Astrocyte (in vitro differentiated cells and primary cell): ENCODE results near the gene RFESD. TPM values are rescaled to one million over a fixed set of nuclear protein-coding genes. Genes with fewer than 3 reads are reported as not detected.

Source experiments
- DNase-seq: peaks from one replicate; pipeline ENCODE4 v3.0.0-alpha.2; 2010; ENCODE audit warnings: low read depth
- FAIRE-seq: peaks from 2 replicates; lab custom pipeline; 2011; peaks lifted over from hg19 to GRCh38; lab: Jason Lieb, UNC
- H2AFZ ChIP-seq: 2 replicates; pipeline ENCODE4 v1.6.0; 2012; ENCODE audit warnings: low read depth, low read length, inconsistent platforms
- H3K27ac ChIP-seq: 2 replicates; pipeline ENCODE4 v1.5.1; 2011; ENCODE audit warnings: low read depth, low read length, inconsistent platforms
- H3K27me3 ChIP-seq: 2 replicates; pipeline ENCODE4 v1.6.0; 2011; ENCODE audit warnings: low read length, inconsistent platforms; ENCODE audit not compliant: insufficient read depth
- H3K36me3 ChIP-seq: 2 replicates; pipeline ENCODE4 v1.5.1; 2011; ENCODE audit warnings: low read length, inconsistent platforms; ENCODE audit not compliant: insufficient read depth
- H3K4me1 ChIP-seq: 2 replicates; pipeline ENCODE4 v1.5.1; 2011; ENCODE audit warnings: low read length, inconsistent platforms; ENCODE audit not compliant: insufficient read depth
- H3K4me2 ChIP-seq: 2 replicates; pipeline ENCODE4 v1.6.0; 2012; ENCODE audit warnings: low read length, inconsistent platforms
- H3K4me3 ChIP-seq: 2 replicates; pipeline ENCODE4 v1.5.1; 2011; ENCODE audit warnings: low read depth, mild to moderate bottlenecking, low read length, inconsistent platforms; ENCODE audit not compliant: insufficient read depth
- H3K79me2 ChIP-seq: 2 replicates; pipeline ENCODE4 v1.6.0; 2012; ENCODE audit warnings: mild to moderate bottlenecking, low read length, inconsistent platforms; ENCODE audit not compliant: insufficient read depth
- H3K9ac ChIP-seq: 2 replicates; pipeline ENCODE4 v1.6.0; 2012; ENCODE audit warnings: mild to moderate bottlenecking, low read length, inconsistent platforms
- H3K9me3 ChIP-seq: 2 replicates; pipeline ENCODE4 v1.5.1; 2012; ENCODE audit warnings: low read depth, mild to moderate bottlenecking, low read length, inconsistent platforms; ENCODE audit not compliant: insufficient read depth
- H4K20me1 ChIP-seq: 2 replicates; pipeline ENCODE4 v1.6.0; 2012; ENCODE audit warnings: low read length, inconsistent platforms; ENCODE audit not compliant: insufficient read depth
- H3K27ac Mint-ChIP-seq: one replicate; pipeline ENCODE4 v1.8.0; 2021; ENCODE audit warnings: mild to moderate bottlenecking, mixed read lengths; ENCODE audit not compliant: unreplicated experiment
- H3K27me3 Mint-ChIP-seq: one replicate; pipeline ENCODE4 v1.8.0; 2021; ENCODE audit warnings: low read depth, mixed read lengths; ENCODE audit not compliant: unreplicated experiment
- H3K36me3 Mint-ChIP-seq: one replicate; pipeline ENCODE4 v1.8.0; 2021; ENCODE audit warnings: low read depth, mixed read lengths; ENCODE audit not compliant: unreplicated experiment
- H3K4me1 Mint-ChIP-seq: one replicate; pipeline ENCODE4 v1.8.0; 2021; ENCODE audit warnings: low read depth, mixed read lengths; ENCODE audit not compliant: unreplicated experiment
- H3K4me3 Mint-ChIP-seq: one replicate; pipeline ENCODE4 v1.8.0; 2021; ENCODE audit warnings: mild to moderate bottlenecking, moderate library complexity, mixed read lengths; ENCODE audit not compliant: unreplicated experiment
- H3K9me3 Mint-ChIP-seq: one replicate; pipeline ENCODE4 v1.8.0; 2021; ENCODE audit warnings: mild to moderate bottlenecking, mixed read lengths; ENCODE audit not compliant: unreplicated experiment
- CTCF ChIP-seq: IDR thresholded peaks from 2 replicates; pipeline ENCODE4 v1.5.1; 2011; ENCODE audit warnings: low read depth, mild to moderate bottlenecking, inconsistent platforms, low read length, moderate library complexity; ENCODE audit not compliant: insufficient read depth
- EZH2 ChIP-seq: IDR thresholded peaks from 2 replicates; pipeline ENCODE4 v1.6.1; 2012; ENCODE audit warnings: mild to moderate bottlenecking, low read length, inconsistent platforms; ENCODE audit not compliant: insufficient read depth
- total RNA-seq: library from RNA; stranded (reverse); gene quantifications from 2 replicates; pipeline ENCODE4 v1.2.1, GENCODE V29; 2021

RFESD gene
- total RNA-seq, 1 donor from 2014 or later, result 2.2 TPM

DNA sequence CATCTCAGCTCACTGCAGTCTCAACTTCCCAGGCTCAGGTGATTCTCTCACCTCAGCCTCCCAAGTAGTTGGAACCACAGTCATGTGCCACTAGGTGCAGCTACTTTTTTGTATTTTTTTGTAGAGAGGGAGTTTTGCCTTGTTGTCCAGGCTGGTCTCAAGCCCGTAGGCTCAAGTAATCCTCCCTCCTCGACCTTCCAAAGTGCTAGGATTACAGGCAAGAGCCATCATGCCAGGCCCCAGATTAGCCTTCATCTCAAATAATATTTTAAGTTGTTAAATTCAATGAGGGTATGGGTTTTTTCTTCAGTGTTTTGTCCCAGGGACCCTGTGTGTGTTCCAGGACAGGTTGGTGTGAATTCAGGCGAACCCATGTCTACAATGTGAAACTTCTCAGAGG, 12.5 kb upstream of the RFESD start:
- Histone ChIP-seq H2AFZ (no peak overlapping the region), H3K36me3 (no peaks in the 10 kb centered on the region), H3K27me3 (peaks cover 2% of the 10 kb centered on the region), H3K9me3 (peaks cover 3% of the 10 kb centered on the region), H3K27ac (no peak overlapping the region), H3K4me3 (no peak overlapping the region), H3K79me2 (no peaks in the 10 kb centered on the region), H4K20me1 (no peaks in the 10 kb centered on the region), H3K4me2 (no peak overlapping the region), H3K9ac (no peak overlapping the region), H3K4me1 (peaks cover 13% of the 10 kb centered on the region)
- peaks cover 20% of the 10 kb centered on the region for H3K4me1 Mint-ChIP-seq
- no peak overlapping the region for H3K27ac Mint-ChIP-seq
- TF ChIP-seq CTCF (no peak), EZH2 (no peak)
- no peak for FAIRE-seq
- DNase-seq, result no peak
- H3K27me3 Mint-ChIP-seq, result peaks cover 2% of the 10 kb centered on the region
- no peaks in the 10 kb centered on the region for H3K9me3 Mint-ChIP-seq
- no peaks in the 10 kb centered on the region for H3K36me3 Mint-ChIP-seq
- H3K4me3 Mint-ChIP-seq, result no peak overlapping the region

- no peak for FAIRE-seq
- Histone ChIP-seq H3K79me2 (no peaks in the 10 kb centered on the region), H3K4me3 (no peak overlapping the region), H3K27ac (no peak overlapping the region), H3K9ac (no peak overlapping the region), H4K20me1 (no peaks in the 10 kb centered on the region), H3K27me3 (peaks cover 2% of the 10 kb centered on the region), H3K4me2 (no peak overlapping the region), H3K36me3 (no peaks in the 10 kb centered on the region), H3K9me3 (no peaks in the 10 kb centered on the region), H3K4me1 (no peaks in the 10 kb centered on the region), H2AFZ (no peak overlapping the region)
- Mint-ChIP-seq H3K27ac (no peak overlapping the region), H3K4me3 (no peak overlapping the region), H3K36me3 (no peaks in the 10 kb centered on the region), H3K27me3 (peaks cover 3% of the 10 kb centered on the region), H3K9me3 (no peaks in the 10 kb centered on the region), H3K4me1 (no peaks in the 10 kb centered on the region)
- DNase-seq, result no peak
- TF ChIP-seq EZH2 (no peak), CTCF (no peak)
These were observed 7.9 kb upstream of the RFESD start for GRCh38 chr5:95638632-95639031.

- Mint-ChIP-seq H3K27me3 (peaks cover 3% of the 10 kb centered on the region), H3K27ac (no peak overlapping the region), H3K4me3 (no peak overlapping the region), H3K9me3 (no peaks in the 10 kb centered on the region), H3K36me3 (no peaks in the 10 kb centered on the region), H3K4me1 (no peaks in the 10 kb centered on the region)
- H3K27me3 ChIP-seq, result no peaks in the 10 kb centered on the region
- H3K27ac ChIP-seq, result no peak overlapping the region
- DNase-seq (no peak), FAIRE-seq (no peak)
- H3K9ac ChIP-seq, result no peak overlapping the region
- no peak overlapping the region for H3K4me2 ChIP-seq
- H2AFZ ChIP-seq, result no peak overlapping the region
- H3K4me1 ChIP-seq, result peaks cover under 1% of the 10 kb centered on the region
- no peaks in the 10 kb centered on the region for H3K79me2 ChIP-seq
- H3K9me3 ChIP-seq, result no peaks in the 10 kb centered on the region
- H3K4me3 ChIP-seq, result no peak overlapping the region
- TF ChIP-seq EZH2 (no peak), CTCF (no peak)
- H4K20me1 ChIP-seq, result no peaks in the 10 kb centered on the region
- no peaks in the 10 kb centered on the region for H3K36me3 ChIP-seq
These were observed 4.8 kb upstream of the RFESD start for GRCh38 chr5:95641741-95642220.
